GM19372 (cell line): ENCODE results near the gene BANP.

Experiments used
- ATAC-seq: cut with Tn5 transposase; IDR thresholded peaks from one replicate; pipeline ENCODE4 v1.9.1; 2021; ENCODE audit warnings: mild to moderate bottlenecking, low read depth, moderate library complexity; ENCODE audit not compliant: unreplicated experiment

BANP gene

GRCh38 chr16:88062341-88063210, 111.3 kb downstream of the BANP start:
- no peak for ATAC-seq

GRCh38 chr16:88063211-88063773, 112.1 kb downstream of the BANP start:
- ATAC-seq = no peak

GRCh38 chr16:88064011-88064888, 113.0 kb downstream of the BANP start:
- ATAC-seq = no peak

- no peak for ATAC-seq
Measured at GRCh38 chr16:88064889-88065746, 113.9 kb downstream of the BANP start.

- no peak for ATAC-seq
Measured at GRCh38 chr16:88065747-88066142, 114.5 kb downstream of the BANP start.

- ATAC-seq = no peak
Measured at GRCh38 chr16:88066234-88066633, 115.0 kb downstream of the BANP start.

- no peak for ATAC-seq
Measured at GRCh38 chr16:88066680-88067529, 115.7 kb downstream of the BANP start.

GRCh38 chr16:88067530-88068411, 116.5 kb downstream of the BANP start:
- no peak for ATAC-seq

- ATAC-seq = no peak
Measured at GRCh38 chr16:88068476-88069396, 117.5 kb downstream of the BANP start.

- ATAC-seq = peak; percentile 95
Measured at GRCh38 chr16:88069397-88070168, 118.3 kb downstream of the BANP start.

GRCh38 chr16:88070341-88070740, 119.1 kb downstream of the BANP start:
- ATAC-seq = no peak

- no peak for ATAC-seq
Measured at GRCh38 chr16:88070989-88071625, 119.9 kb downstream of the BANP start.

GRCh38 chr16:88071908-88072307, 120.7 kb downstream of the BANP start:
- ATAC-seq = no peak

GRCh38 chr16:88072571-88073001, 121.4 kb downstream of the BANP start:
- no peak for ATAC-seq

- ATAC-seq = no peak
Measured at GRCh38 chr16:88073201-88073721, 122.0 kb downstream of the BANP start.

- no peak for ATAC-seq
Measured at GRCh38 chr16:88074041-88074440, 122.8 kb downstream of the BANP start.
